GM21526 (cell line): ENCODE results near the gene ZSCAN2.

Experiments
- ATAC-seq: cut with Tn5 transposase; IDR thresholded peaks from one replicate; pipeline ENCODE4 v1.9.1; 2021; ENCODE audit warnings: moderate library complexity; ENCODE audit not compliant: unreplicated experiment, low FRiP score

The ZSCAN2 gene

DNA sequence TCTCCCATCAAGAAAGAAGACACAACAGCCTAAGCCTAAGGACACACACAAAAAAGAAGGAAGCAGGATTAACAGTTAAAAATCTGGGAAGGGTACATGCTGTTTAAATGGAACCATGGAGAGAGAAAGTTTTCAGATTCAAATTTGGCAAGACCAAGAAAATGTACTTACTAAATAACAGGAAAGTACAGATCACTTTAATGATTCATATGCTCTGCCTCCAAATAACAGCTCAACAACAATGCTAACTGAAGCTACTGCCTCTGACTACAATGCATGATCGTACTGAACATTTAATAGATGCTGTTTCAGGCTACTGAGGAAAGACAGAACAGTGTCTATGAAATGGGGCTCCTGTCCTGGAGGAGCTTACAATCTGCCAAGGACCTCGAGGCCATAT is 65.6 kb downstream of the ZSCAN2 start:
- no peak for ATAC-seq

DNA sequence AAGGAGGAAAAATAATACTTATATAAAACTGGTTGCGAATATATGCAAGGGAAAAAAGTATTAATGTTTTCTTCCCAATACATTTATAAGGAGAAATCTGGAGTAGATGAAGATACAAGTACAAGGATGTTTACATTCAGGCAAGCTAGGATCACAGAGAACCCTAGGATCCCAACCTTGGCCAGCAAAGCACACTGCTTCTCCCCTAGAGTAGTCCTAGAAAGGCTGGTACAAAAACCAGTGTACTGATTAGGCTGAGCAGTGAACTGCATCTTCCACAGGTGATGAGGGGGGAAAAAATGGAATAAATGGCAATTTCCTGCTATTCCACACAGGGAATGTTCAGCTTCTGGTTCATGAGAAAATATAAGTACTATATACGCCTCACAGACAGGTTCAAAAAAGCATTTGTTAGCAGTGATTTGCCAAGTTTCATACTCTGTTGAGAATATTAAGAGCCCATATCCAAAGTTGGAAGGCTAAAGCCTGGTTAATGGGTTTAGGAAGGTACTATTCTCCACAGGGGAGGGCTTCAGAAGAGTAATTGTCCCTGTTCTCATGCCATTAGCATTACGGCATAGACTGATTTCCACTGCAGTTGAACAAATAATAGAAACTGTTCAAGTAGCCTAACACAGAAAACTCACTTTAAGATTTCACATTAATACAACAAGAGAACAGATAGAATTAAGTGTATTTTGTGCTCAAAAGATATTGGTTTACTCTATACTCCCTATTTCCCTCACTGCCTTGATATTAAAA is 67.6 kb downstream of the ZSCAN2 start:
- no peak for ATAC-seq

DNA sequence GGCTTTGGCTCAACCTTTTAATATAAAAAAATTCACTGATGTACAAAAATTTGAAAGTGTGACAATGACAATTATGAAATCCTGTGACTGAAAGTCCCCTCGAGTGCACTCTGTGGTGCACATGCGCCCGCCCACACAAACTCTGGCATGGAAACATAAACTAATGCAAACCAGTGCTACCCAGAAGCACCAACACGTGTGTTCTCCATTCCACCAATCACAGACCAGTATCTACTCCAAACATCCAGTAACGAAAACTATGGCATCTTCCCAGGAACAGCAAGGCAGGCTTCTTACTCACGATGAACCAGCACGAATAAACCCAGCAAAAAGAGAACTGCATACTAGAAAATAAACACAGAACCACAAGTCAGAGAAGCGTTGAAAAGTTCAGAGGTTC is 68.9 kb downstream of the ZSCAN2 start:
- no peak for ATAC-seq

DNA sequence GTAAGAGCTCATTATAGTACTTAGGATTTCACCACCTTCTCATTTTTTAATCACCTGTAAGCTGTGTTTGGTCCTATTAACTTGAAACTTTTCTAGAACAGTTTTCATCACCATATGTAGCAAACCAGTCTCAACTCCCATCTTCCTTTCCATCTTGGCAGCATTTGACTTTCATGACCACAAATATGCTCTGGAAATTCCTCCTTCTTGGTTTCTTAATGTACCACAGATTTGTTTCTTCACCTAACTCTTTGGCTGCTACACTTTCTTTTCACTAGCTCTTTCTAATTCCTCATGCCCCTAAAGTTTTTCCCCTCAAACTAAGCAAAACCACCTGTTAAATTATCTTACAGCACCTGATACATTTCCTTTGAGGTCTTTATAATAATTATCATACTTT is 70.4 kb downstream of the ZSCAN2 start:
- ATAC-seq, result no peak
